Astrocyte of the cerebellum (primary cell): ENCODE results near the gene KCNH1.

Experiments used
- DNase-seq: peaks from one replicate; pipeline ENCODE4 v3.0.0-alpha.2; 2011; ENCODE audit warnings: low read depth
- H3K4me3 ChIP-seq: 2 replicates; pipeline ENCODE4 v1.5.1; 2011; ENCODE audit warnings: mild to moderate bottlenecking, low read depth, low read length, moderate library complexity
- in situ Hi-C: cut with HindIII; loops from 2 replicates; pipeline ENCODE4 v1.10.0; 2017; ENCODE audit warnings: low sequenced_read_pairs
- TF ChIP-seq, protein P1 (sequence below): IDR thresholded peaks from 2 replicates; pipeline ENCODE4 v1.5.1; 2012; ENCODE audit warnings: low read length, low read depth, moderate library complexity, mild to moderate bottlenecking; ENCODE audit errors: missing control alignments

Gene KCNH1

GRCh38 chr1:210757677-210758076, 376.3 kb downstream of the KCNH1 start:
- in situ Hi-C loops = no loop called here
- TF ChIP-seq, protein P1, sequence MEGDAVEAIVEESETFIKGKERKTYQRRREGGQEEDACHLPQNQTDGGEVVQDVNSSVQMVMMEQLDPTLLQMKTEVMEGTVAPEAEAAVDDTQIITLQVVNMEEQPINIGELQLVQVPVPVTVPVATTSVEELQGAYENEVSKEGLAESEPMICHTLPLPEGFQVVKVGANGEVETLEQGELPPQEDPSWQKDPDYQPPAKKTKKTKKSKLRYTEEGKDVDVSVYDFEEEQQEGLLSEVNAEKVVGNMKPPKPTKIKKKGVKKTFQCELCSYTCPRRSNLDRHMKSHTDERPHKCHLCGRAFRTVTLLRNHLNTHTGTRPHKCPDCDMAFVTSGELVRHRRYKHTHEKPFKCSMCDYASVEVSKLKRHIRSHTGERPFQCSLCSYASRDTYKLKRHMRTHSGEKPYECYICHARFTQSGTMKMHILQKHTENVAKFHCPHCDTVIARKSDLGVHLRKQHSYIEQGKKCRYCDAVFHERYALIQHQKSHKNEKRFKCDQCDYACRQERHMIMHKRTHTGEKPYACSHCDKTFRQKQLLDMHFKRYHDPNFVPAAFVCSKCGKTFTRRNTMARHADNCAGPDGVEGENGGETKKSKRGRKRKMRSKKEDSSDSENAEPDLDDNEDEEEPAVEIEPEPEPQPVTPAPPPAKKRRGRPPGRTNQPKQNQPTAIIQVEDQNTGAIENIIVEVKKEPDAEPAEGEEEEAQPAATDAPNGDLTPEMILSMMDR = no peak

DNA sequence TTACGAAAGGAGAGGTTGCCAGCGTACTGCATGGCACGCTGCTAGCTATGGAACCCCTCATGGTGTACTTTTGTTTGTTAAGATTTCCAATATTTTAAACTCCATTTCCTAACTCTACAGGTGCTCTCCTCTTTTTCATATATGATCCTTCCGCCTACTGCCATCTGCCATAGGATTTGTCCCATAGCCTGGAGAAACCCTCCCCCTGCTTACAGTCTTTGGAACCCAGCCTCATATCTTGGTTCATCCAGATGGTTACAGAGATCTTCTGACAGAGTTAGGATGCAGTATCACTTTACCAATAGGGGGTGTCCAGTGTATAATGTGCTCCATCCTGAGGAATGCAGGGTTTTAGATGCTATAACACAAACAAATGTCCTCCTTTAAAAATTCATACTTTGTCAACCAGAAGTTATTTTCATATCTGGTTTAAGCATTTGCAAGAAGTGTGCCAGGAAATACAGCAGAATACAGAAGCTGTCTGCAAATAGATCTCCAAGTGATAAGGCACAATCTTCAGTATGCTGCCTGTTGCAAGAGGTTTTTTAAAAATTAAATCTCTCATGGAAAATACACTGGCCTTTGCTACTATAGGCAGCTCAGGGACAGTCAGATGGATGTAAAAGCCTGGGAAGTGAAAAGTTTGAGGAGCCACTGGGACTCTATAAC, 377.8 kb downstream of the KCNH1 start:
- H3K4me3 ChIP-seq = no peak overlapping the region
- TF ChIP-seq, protein P1 = no peak
- DNase-seq = no peak
- in situ Hi-C loops = no loop called here

More at GRCh38 chr1:210757677-210758076, 376.3 kb downstream of the KCNH1 start:
- no peak overlapping the region for H3K4me3 ChIP-seq
- no peak for DNase-seq

DNA sequence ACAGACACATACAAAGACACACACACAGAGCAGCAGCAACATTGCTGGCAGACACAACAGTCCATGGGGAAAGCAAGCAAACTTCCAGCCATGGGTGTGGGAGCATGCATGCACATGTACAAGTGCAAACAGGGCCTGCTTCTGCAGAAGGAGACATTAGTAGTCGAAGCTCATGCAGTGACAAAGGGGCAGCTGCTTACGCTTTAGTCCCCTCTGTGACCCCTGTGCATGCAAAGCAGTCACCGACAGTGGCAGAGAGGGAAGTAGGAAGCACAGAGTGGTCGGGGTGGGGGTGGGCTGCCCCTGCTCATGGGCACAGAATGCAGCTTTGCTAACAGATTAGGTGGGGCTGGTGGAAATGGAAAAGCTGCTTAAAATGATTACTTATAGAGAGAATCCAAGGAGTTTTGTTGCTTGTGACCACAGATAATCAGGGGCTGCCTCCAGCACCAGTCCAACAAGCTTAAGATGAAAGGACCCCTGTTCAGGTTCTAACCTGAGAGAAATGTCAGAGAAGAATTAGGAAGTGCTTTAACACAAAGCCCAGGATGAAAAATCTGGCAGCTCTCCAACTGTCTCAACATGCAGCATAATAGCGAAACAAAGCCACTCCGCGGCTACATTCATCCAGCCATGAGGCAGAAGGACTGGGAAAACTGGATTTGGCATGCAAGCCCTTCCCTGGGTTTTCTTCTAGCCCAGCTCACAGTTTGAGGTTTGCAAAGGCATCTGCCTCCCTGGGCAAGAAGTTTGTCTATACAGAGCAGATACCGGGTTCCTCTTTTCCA, 378.9 kb downstream of the KCNH1 start:
- in situ Hi-C loops = no loop called here

DNA sequence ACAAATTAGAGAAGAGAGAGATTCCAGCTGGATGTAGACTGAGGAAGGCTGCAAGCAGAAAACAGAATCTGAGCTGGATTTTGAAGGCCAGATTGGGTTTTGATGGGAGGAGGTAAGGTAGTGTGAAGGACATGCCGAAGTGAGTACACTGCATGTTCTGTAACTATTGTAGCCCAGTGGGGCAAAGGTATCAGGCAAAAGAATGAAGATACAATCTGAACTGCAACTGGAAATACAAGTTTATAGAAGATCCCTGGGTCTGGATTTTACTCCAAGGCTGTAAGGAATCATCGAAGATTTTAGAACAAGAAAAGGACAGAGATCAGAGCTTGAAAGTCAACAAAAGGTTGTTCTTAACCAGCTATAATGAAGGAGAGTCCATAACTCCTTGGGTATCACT, 382.0 kb downstream of the KCNH1 start:
- DNase-seq = no peak
- TF ChIP-seq, protein P1 = no peak
- no peak overlapping the region for H3K4me3 ChIP-seq
- in situ Hi-C loops = no loop called here

More for the DNA sequence above, 378.9 kb downstream of the KCNH1 start:
- H3K4me3 ChIP-seq = no peak overlapping the region
- TF ChIP-seq, protein P1 = no peak
- DNase-seq = peak; percentile 59

DNA sequence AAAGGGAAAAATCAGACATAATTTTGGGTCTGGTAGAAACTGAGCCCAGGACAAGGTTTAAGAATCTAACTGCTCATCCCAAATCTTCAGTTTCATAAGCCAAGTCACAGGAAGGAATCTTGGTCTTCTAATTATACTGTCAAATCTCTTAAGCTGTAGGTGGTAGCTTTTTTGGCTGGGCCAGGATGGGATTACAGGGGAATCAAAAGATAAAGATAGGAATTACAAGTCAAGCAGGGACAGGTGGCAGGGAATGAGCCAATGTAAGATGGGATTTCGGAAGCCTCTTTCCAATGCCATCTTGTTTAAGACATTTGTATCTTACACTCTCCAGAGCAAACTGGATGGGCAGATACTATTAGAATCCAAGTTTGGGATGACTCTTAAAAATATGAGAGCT, 383.5 kb downstream of the KCNH1 start:
- H3K4me3 ChIP-seq = no peak overlapping the region
- DNase-seq = no peak
- in situ Hi-C loops = no loop called here
- TF ChIP-seq, protein P1 = no peak

DNA sequence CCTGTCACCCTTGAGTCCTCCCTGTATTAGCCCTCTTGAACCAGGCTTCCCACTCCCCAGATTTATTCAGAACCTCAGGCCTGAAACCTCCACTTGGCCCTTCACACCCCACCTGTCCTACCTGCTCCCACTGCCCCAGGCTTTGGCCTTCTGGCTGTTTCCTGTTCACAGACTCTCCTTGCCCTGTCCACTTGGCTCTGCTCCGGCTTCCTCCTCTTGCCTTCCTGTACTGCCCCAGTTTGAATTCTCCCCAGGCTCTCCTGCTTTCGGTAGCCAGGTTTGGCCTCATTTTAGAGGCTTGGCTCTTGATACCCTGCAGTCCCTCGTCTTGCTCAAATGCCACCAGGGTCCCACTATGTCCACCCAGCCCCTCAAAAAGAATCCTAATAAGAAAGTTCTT, 385.2 kb downstream of the KCNH1 start:
- DNase-seq = no peak
- TF ChIP-seq, protein P1 = no peak
- H3K4me3 ChIP-seq = no peak overlapping the region
- in situ Hi-C loops = no loop called here
